ENCODE measurements around the gene FAM161A.

FAM161A gene

DNA sequence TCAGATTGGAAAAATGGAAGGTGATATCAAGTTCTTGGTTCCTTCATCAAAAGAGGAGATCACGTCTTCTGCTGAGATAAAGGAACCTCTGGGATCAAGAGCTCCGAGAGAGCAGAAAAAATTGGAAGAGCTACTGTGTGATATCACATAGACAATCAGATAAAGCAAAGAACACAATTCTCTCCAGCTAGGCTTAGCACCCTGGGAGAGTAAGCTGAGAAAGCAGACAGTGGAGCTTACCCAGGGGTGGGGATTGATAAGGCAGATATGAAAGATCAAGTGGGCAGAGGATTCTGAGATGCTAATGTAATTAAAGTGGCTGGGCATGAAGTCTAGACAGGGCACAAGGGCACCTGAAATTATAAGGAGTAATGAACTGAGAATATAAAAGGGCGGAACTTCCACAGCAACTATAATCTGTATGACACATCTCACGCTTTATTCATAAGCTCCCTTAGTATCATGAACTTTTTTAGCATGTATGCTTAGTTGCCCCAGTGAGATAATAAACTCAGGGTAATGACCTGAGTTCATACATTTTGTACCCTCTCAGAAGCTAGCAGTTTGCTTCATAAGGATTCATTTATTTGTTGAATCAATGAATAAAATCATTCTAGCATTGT is 65.8 kb downstream of the FAM161A start:
- H3K4me3 ChIP-seq (ENCODE audit: low read depth, low read length) = no peak overlapping the region

DNA sequence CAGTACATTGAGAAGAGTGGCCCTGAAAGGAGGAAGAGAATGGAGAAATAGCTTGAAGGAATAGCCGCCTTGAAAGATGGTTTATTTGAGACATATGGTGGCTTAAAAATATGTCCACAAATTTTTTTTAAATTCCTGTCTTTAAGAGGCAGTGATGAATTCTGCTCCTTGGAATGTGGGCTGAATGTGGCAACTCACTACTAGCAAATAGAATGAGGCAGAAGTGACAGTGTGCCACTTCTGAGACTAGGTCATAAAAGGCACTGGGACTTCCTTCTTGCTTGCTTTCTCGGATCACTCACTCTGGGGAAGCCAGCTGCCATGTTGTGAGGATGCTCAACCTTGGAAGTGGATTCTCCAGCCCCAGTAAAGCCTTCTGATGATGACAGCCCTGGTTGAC is 67.0 kb downstream of the FAM161A start:
- H3K4me3 ChIP-seq (ENCODE audit: low read depth, low read length) = no peak overlapping the region

DNA sequence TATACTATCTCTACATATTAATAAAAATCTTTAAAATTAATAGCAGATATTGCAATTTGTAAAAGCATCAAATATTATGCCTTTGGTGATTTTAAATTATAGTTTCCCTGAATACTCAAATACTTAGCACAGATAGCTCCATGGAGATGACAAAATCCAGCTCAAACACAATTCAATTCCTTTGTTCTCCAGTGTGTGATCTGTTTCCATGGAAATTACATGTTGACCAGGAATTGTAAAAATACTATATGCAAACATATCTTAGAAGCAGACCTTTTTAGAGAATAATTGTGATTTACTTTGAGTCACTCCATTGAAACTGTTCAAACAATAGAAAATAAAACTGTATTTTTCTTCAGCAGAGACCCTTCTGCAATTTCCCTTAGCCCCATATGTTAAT is 68.3 kb downstream of the FAM161A start:
- H3K4me3 ChIP-seq (ENCODE audit: low read depth, low read length) = no peak overlapping the region

DNA sequence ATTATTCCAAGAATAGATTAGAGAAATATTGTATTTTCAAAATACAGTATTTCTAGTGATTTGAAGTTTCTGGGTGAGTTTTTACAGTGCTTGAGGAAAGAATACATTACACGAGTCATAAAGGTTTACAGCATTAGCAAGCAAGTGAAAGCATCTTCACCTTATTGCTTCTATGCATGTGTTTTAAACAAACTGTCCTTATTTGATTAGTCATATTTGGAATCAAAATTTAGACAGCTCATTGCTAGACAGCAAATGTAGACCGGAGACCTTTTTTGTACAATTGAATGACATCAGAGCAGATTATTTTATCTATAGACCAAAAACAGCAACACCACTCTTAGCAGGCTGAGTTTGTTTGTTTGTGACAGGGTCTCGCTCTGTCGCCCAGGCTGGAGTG is 69.2 kb downstream of the FAM161A start:
- no peak overlapping the region for H3K4me3 ChIP-seq (ENCODE audit: low read depth, low read length)

DNA sequence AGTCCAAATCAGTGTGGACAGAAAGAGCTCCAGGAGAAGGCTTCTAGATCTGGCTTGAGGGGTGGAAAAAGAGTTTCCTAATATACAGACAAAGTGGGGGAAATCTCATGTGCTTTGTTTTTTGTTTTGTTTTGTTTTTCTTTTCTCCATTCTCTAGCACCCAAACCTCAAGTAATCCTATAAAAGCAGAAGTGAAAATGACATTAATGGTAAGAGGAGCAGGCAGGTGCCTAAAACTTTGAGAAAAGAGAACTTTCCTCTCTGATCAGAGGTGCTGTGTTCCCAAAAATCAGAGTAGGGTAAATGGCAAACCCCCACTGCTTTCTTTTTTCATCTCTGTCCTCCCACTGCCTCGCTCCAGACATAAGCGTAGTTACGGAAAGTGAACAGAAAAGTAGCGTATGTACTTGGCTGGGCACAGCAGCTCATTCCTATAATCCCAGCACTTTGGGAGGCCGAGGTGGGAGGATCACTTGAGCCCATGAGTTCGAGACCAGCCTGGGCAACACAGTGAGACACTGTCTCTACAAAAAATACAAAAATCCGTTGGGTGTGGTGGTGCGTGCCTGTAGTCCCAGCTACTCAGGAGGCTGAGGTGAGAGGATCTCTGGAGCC is 77.8 kb downstream of the FAM161A start:
- H3K4me3 ChIP-seq (ENCODE audit: low read depth, low read length) = no peak overlapping the region
